Dedifferentiated amniotic fluid mesenchymal stem cell (primary cell): ENCODE measurements around the gene HTR3B.

Experiments
- DNase-seq: peaks from one replicate; pipeline ENCODE4 v3.0.0-alpha.2; 2016; ENCODE audit errors: extremely low spot score

The HTR3B gene

DNA sequence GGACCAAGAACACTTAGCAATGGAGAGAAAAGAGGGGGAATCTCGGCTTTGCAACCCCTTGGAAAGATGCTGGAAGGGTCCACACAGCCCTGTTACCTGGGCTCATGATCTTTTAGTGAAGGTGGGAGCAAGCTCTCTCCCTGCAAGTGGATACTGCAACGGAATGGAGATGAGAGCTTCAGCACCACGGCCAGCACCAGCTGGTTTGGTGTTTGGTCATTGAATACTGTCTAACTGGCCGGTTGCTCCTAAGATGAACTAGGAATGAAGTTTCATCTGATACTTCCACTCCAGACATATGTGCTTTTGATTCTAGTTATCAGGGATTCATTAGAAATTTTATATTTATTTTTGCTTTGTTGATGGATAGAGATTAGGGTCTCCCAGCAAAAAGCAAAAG, 86.6 kb downstream of the HTR3B start:
- DNase-seq, result no peak

- no peak for DNase-seq
Observed at GRCh38 chr11:113991718-113992458, 87.3 kb downstream of the HTR3B start.

GRCh38 chr11:113992459-113993110, 88.0 kb downstream of the HTR3B start:
- DNase-seq, result no peak

DNA sequence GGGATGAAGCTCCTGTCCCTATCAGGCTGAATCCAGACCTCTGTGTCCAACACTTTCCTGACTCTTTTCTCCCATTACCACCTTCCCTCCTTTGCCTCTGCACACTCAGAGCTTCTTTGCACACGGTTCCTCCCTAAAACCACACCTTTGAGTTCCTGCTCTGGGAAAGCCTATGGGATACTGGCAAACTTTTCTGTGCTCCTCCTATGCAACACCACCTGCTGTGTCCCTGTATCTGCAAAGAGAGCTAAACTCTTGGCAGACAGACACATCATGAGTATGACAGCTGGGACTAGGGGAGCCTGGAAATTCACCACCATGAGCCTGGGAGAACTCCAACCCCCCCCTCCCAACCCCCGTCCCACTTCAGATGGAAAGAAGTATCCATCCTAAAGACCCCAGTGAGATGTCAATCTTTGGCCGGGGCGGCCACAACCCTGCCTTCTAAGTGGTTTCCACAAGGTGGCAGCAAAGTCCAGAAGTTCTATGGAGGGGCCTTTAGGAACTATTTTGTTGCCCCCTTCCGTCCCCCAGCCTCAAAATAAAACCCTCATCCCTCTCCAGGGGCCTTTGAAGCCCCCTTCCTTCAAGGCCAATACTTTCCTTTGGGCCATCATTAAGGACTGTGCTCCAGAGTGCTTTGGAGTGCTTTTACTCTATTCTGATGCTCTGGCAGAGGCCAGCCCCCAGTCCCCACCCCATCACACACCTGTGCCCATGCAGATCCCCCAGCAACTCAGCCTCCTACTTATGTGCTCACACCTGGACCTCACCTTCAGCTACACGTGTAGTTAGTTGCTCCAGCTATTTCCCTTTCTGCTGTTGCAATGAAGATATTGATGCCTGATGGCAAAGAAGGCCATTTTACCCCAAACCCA, 89.7 kb downstream of the HTR3B start:
- DNase-seq, result no peak
